ENCODE results near the gene DCAF6.

- TF ChIP-seq POLR2AphosphoS5 (IDR thresholded peaks at IDR 0.05) (no peak), CTCF (IDR thresholded peaks at IDR 0.05) (no peak), POLR2A (IDR thresholded peaks at IDR 0.05) (no peak)
Observed at GRCh38 chr1:168008595-168008994, 72.1 kb downstream of the DCAF6 start.
